Endodermal cell (in vitro differentiated cells): ENCODE results near the gene RPS4Y1. TPM values are rescaled to one million over a fixed set of nuclear protein-coding genes. Genes with fewer than 3 reads are reported as not detected.

ENCODE experiments used
- DNase-seq: peaks from one replicate; pipeline ENCODE4 v3.0.0-alpha.2; 2017
- H3K27ac ChIP-seq: 2 replicates; pipeline ENCODE4 v1.5.1; 2013; ENCODE audit warnings: mild to moderate bottlenecking, low read depth, low read length, moderate library complexity
- H3K27me3 ChIP-seq: 2 replicates; pipeline ENCODE4 v1.6.1; 2013; ENCODE audit warnings: mild to moderate bottlenecking, low read length, moderate library complexity; ENCODE audit not compliant: insufficient read depth, control insufficient read depth, poor library complexity, severe bottlenecking
- H3K36me3 ChIP-seq: 2 replicates; pipeline ENCODE4 v1.7.0; 2013; ENCODE audit warnings: mild to moderate bottlenecking, low read length, moderate library complexity; ENCODE audit not compliant: control insufficient read depth, insufficient read depth
- H3K4me1 ChIP-seq: one replicate; pipeline ENCODE4 v1.7.0; 2013; ENCODE audit warnings: low read length; ENCODE audit not compliant: control insufficient read depth, insufficient read depth
- H3K4me3 ChIP-seq: 2 replicates; pipeline ENCODE4 v1.5.1; 2013; ENCODE audit warnings: mild to moderate bottlenecking, low read length, moderate library complexity
- H3K9ac ChIP-seq: 2 replicates; pipeline ENCODE4 v1.6.1; 2013; ENCODE audit warnings: mild to moderate bottlenecking, low read length, moderate library complexity; ENCODE audit not compliant: poor library complexity, severe bottlenecking; ENCODE audit errors: extremely low read depth
- H3K9me3 ChIP-seq: 2 replicates; pipeline ENCODE4 v1.6.1; 2013; ENCODE audit warnings: mild to moderate bottlenecking, low read length, moderate library complexity; ENCODE audit not compliant: control insufficient read depth
- H3K27ac Mint-ChIP-seq: 2 replicates; pipeline ENCODE4 v1.8.0; 2020; ENCODE audit warnings: mixed read lengths
- H3K27me3 Mint-ChIP-seq: 2 replicates; pipeline ENCODE4 v1.8.0; 2021; ENCODE audit warnings: mild to moderate bottlenecking, mixed read lengths; ENCODE audit not compliant: insufficient read depth
- H3K36me3 Mint-ChIP-seq: 2 replicates; pipeline ENCODE4 v1.8.0; 2020; ENCODE audit warnings: low read depth, mixed read lengths
- H3K4me1 Mint-ChIP-seq: 2 replicates; pipeline ENCODE4 v1.8.0; 2020; ENCODE audit warnings: mixed read lengths
- H3K4me3 Mint-ChIP-seq: 2 replicates; pipeline ENCODE4 v1.8.0; 2020; ENCODE audit warnings: mild to moderate bottlenecking, moderate library complexity, mixed read lengths
- H3K9me3 Mint-ChIP-seq: 2 replicates; pipeline ENCODE4 v1.8.0; 2020; ENCODE audit warnings: mild to moderate bottlenecking, mixed read lengths
- WGBS, 2 experiments: methylation state at CpG; one replicate each; pipeline versions ENCODE4 v1.1.5 to v1.1.7; 2013; ENCODE audit warnings: missing lambda C conversion rate in 2 of 2, mixed read lengths in 1 of 2; ENCODE audit not compliant: insufficient coverage in 1 of 2, insufficient read length in 1 of 2; 5-methylcytosine and 5-hydroxymethylcytosine counted together
- total RNA-seq, 2 donors: library from RNA; stranded (reverse); fragmentation: NEBNext Ultra II Directional in 1 of 2; extraction: Animal tissue kit (Norgen Biotek cat#: 25700) in 1 of 2; gene quantifications; 2 replicates in 1 of 2; 3 replicates in 1 of 2; pipeline ENCODE4 v1.2.1, GENCODE V29; 2021
- TF ChIP-seq, protein P1 (sequence below): fragments of 200-600 bp; sonication (generic); conservative IDR thresholded peaks from 2 replicates; pipeline ENCODE4 v1.5.0; 2021; ENCODE audit warnings: antibody characterized with exemption, mild to moderate bottlenecking

Gene RPS4Y1
- total RNA-seq, 2 donors from 2014 or later: 348 TPM; not detected in 1

DNA sequence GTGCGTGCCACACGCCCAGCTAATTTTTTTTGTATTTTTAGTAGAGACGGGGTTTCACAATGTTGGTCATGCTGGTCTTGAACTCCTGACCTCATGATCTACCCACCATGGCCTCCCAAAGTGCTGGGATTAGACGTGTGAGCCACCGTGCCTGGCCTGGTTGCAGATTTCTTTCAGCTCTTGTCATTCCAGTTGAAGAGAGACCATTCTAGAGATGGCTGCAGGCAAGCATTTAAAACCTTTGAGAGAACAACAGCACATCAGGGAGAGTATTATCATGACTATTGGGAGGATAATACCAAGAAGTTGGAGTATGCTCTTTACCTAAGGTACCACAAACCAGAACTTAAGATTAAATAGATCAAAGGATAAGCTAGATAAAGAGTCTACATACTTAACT, 12.9 kb upstream of the RPS4Y1 start:
- no peak overlapping the region for H3K4me3 Mint-ChIP-seq
- no peak for DNase-seq
- Histone ChIP-seq H3K27me3 (no peaks in the 10 kb centered on the region), H3K9ac (no peak overlapping the region), H3K4me3 (no peak overlapping the region), H3K4me1 (no peaks in the 10 kb centered on the region), H3K27ac (no peak overlapping the region), H3K36me3 (no peaks in the 10 kb centered on the region), H3K9me3 (no peaks in the 10 kb centered on the region)
- no peaks in the 10 kb centered on the region for H3K27me3 Mint-ChIP-seq
- no peaks in the 10 kb centered on the region for H3K4me1 Mint-ChIP-seq
- no peaks in the 10 kb centered on the region for H3K36me3 Mint-ChIP-seq
- TF ChIP-seq, protein P1, sequence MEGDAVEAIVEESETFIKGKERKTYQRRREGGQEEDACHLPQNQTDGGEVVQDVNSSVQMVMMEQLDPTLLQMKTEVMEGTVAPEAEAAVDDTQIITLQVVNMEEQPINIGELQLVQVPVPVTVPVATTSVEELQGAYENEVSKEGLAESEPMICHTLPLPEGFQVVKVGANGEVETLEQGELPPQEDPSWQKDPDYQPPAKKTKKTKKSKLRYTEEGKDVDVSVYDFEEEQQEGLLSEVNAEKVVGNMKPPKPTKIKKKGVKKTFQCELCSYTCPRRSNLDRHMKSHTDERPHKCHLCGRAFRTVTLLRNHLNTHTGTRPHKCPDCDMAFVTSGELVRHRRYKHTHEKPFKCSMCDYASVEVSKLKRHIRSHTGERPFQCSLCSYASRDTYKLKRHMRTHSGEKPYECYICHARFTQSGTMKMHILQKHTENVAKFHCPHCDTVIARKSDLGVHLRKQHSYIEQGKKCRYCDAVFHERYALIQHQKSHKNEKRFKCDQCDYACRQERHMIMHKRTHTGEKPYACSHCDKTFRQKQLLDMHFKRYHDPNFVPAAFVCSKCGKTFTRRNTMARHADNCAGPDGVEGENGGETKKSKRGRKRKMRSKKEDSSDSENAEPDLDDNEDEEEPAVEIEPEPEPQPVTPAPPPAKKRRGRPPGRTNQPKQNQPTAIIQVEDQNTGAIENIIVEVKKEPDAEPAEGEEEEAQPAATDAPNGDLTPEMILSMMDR: no peak
- no peaks in the 10 kb centered on the region for H3K9me3 Mint-ChIP-seq
- 83% methylated on average over 5 of the region's 5 CpGs; no CpG with 5 or more reads in 1 of the 2 experiments for WGBS, 2 experiments
- no peak overlapping the region for H3K27ac Mint-ChIP-seq

DNA sequence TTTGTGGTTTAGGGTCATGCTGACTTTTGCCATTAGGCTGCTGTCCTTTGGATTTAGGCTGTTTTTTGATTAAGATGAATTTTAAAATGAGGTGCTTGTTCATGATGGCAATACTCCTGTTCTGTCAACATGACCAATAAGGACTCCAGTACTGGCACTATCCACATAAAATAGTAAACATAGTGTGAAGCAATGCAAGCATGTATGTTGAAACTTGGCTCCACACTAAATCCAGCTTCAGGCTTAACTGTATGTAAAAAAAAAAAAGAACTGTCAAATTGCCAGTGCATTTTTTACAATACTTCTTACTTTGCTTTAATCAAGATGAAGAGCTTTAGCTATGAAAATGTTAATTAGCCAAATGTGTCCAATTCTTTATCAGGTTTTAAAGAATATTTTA, 6.2 kb upstream of the RPS4Y1 start:
- H3K36me3 Mint-ChIP-seq: no peaks in the 10 kb centered on the region
- peak overlapping the region; percentile 8 for H3K9ac ChIP-seq
- H3K9me3 Mint-ChIP-seq: no peaks in the 10 kb centered on the region
- no peak overlapping the region for H3K27ac ChIP-seq
- TF ChIP-seq, protein P1: no peak
- H3K9me3 ChIP-seq: no peaks in the 10 kb centered on the region
- no peaks in the 10 kb centered on the region for H3K27me3 ChIP-seq
- H3K36me3 ChIP-seq: no peaks in the 10 kb centered on the region
- peaks cover 7% of the 10 kb centered on the region for H3K4me1 ChIP-seq
- H3K4me1 Mint-ChIP-seq: no peaks in the 10 kb centered on the region
- H3K27me3 Mint-ChIP-seq: no peaks in the 10 kb centered on the region
- no peak for DNase-seq
- no peak overlapping the region for H3K27ac Mint-ChIP-seq
- H3K4me3 ChIP-seq: no peak overlapping the region
- no peak overlapping the region for H3K4me3 Mint-ChIP-seq

DNA sequence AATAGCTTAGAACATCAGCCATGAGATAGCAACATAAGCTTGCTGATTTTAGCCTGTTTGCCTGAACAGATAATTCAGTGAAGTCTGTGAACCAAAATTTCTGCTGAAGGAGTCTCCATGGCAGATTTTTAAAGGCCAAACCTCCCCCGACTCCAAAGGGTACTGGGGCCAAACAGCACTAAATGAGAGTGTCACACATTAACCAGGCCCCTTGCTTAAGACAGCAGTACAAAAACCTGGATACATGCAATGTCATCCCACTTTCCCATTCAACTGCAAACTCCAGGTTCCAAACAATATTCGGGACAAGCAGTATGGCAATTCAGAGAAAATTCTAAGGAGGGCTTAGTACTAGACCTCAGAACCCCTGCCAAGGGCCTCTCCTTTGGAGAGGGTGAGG, 4.3 kb upstream of the RPS4Y1 start:
- no peak overlapping the region for H3K27ac ChIP-seq
- Mint-ChIP-seq H3K4me1 (no peaks in the 10 kb centered on the region), H3K9me3 (no peaks in the 10 kb centered on the region), H3K27ac (no peak overlapping the region), H3K4me3 (no peak overlapping the region), H3K36me3 (no peaks in the 10 kb centered on the region), H3K27me3 (no peaks in the 10 kb centered on the region)
- H3K9me3 ChIP-seq: no peaks in the 10 kb centered on the region
- peaks cover 7% of the 10 kb centered on the region for H3K4me1 ChIP-seq
- 92% methylated on average over 2 of the region's 2 CpGs; no CpG with 5 or more reads in 1 of the 2 experiments for WGBS, 2 experiments
- DNase-seq: no peak
- no peak overlapping the region for H3K9ac ChIP-seq
- H3K27me3 ChIP-seq: no peaks in the 10 kb centered on the region
- no peak overlapping the region for H3K4me3 ChIP-seq
- H3K36me3 ChIP-seq: no peaks in the 10 kb centered on the region
- TF ChIP-seq, protein P1: no peak
